Fibroblast of lung (primary cell): ENCODE data around the gene ANKFN1. TPM values are rescaled to one million over a fixed set of nuclear protein-coding genes. Genes with fewer than 3 reads are reported as not detected.

Experiments
- DNase-seq, 2 donors: peaks; one replicate each; pipeline versions ENCODE4 v3.0.0 to v3.0.0-alpha.2; 2010; ENCODE audit warnings: low read depth in 2 of 2
- H2AFZ ChIP-seq: 2 replicates; pipeline ENCODE4 v1.5.1; 2012; ENCODE audit warnings: low read length, control low read depth, inconsistent platforms
- H3K27ac ChIP-seq: 2 replicates; pipeline ENCODE4 v1.5.1; 2011; ENCODE audit warnings: low read length, control low read depth; ENCODE audit not compliant: insufficient read depth
- H3K27me3 ChIP-seq: 2 replicates; pipeline ENCODE4 v1.5.1; 2011; ENCODE audit warnings: mild to moderate bottlenecking, low read length; ENCODE audit not compliant: control insufficient read depth, insufficient read depth
- H3K36me3 ChIP-seq: 2 replicates; pipeline ENCODE4 v1.5.1; 2011; ENCODE audit warnings: low read length; ENCODE audit not compliant: control insufficient read depth, insufficient read depth
- H3K4me1 ChIP-seq: 2 replicates; pipeline ENCODE4 v1.5.1; 2011; ENCODE audit warnings: low read length; ENCODE audit not compliant: control insufficient read depth, insufficient read depth; ENCODE audit errors: extremely low read depth
- H3K4me2 ChIP-seq: 2 replicates; pipeline ENCODE4 v1.5.1; 2011; ENCODE audit warnings: low read length, control low read depth; ENCODE audit not compliant: insufficient read depth; ENCODE audit errors: extremely low read depth
- H3K4me3 ChIP-seq, 4 experiments: fragments of 200-600 bp in 1 of 4; sonication (generic) in 1 of 4; replicated peaks in 1 of 4; 2 replicates each; pipeline ENCODE4 v1.5.1; 2011 to 2016; ENCODE audit warnings: low read length in 4 of 4, low read depth in 3 of 4, mild to moderate bottlenecking in 3 of 4, control low read depth in 2 of 4, inconsistent platforms in 1 of 4, mixed read lengths in 1 of 4; ENCODE audit not compliant: insufficient read depth in 1 of 4; ENCODE audit errors: control extremely low read depth in 1 of 4
- H3K79me2 ChIP-seq: 2 replicates; pipeline ENCODE4 v1.5.1; 2012; ENCODE audit warnings: mild to moderate bottlenecking, low read length, inconsistent platforms; ENCODE audit not compliant: control insufficient read depth, insufficient read depth
- H3K9ac ChIP-seq: 2 replicates; pipeline ENCODE4 v1.5.1; 2011; ENCODE audit warnings: mild to moderate bottlenecking, low read length, control low read depth; ENCODE audit not compliant: insufficient read depth
- H3K9me3 ChIP-seq: 2 replicates; pipeline ENCODE4 v1.5.1; 2012; ENCODE audit warnings: low read depth, low read length; ENCODE audit not compliant: control insufficient read depth, insufficient read depth
- H4K20me1 ChIP-seq: 2 replicates; pipeline ENCODE4 v1.5.1; 2011; ENCODE audit warnings: low read length; ENCODE audit not compliant: control insufficient read depth, insufficient read depth; ENCODE audit errors: extremely low read depth
- CTCF ChIP-seq, 2 donors: IDR thresholded peaks in 1 of 2; conservative IDR thresholded peaks in 1 of 2; 1 replicate in 1 of 2; 2 replicates in 1 of 2; pipeline ENCODE4 v1.5.1; 2011 to 2012; ENCODE audit warnings: low read length in 2 of 2, control low read depth in 1 of 2, inconsistent platforms in 1 of 2, low read depth in 1 of 2, mild to moderate bottlenecking in 1 of 2
- EZH2 ChIP-seq: IDR thresholded peaks from 2 replicates; pipeline ENCODE4 v1.5.1; 2012; ENCODE audit warnings: low read length, control low read depth, mild to moderate bottlenecking; ENCODE audit errors: missing control alignments
- polyA plus RNA-seq, 2 donors: library from polyadenylated mRNA; depleted of rRNA in 1 of 2; stranded (reverse) in 1 of 2; unstranded in 1 of 2; fragments of >200 nt; gene quantifications; 2 replicates each; pipeline ENCODE4 v1.2.1, GENCODE V29; 2011 to 2012; ENCODE audit warnings: missing spikeins in 1 of 2
- total RNA-seq: library from RNA; depleted of rRNA; stranded (reverse); fragments of >200 nt; gene quantifications from 2 replicates; pipeline ENCODE4 v1.2.1, GENCODE V29; 2014

Gene ANKFN1
- total and polyA plus RNA-seq, 2 donors (not counting 1 experiment from before 2014, with no cell fraction given), result 0.19 TPM; not detected in 1

- H3K27me3 ChIP-seq, result no peaks in the 10 kb centered on the region
- no peak overlapping the region for H3K9ac ChIP-seq
- no peak overlapping the region for H2AFZ ChIP-seq
- no peaks in the 10 kb centered on the region for H3K4me1 ChIP-seq
- H3K4me2 ChIP-seq, result no peak overlapping the region
- no peak overlapping the region for H3K27ac ChIP-seq
- H4K20me1 ChIP-seq, result no peaks in the 10 kb centered on the region
- no peak for TF ChIP-seq EZH2
- H3K4me3 ChIP-seq, result no peak overlapping the region
- DNase-seq, result no peak
- H3K36me3 ChIP-seq, result no peaks in the 10 kb centered on the region
- H3K9me3 ChIP-seq, result no peaks in the 10 kb centered on the region
- H3K79me2 ChIP-seq, result no peaks in the 10 kb centered on the region
These were observed 206.2 kb downstream of the ANKFN1 start for GRCh38 chr17:56359518-56359917.

GRCh38 chr17:56367366-56367765 lies 214.1 kb downstream of the ANKFN1 start:
- Histone ChIP-seq H3K9me3 (no peaks in the 10 kb centered on the region), H3K79me2 (no peaks in the 10 kb centered on the region), H3K4me1 (no peaks in the 10 kb centered on the region), H2AFZ (no peak overlapping the region), H3K9ac (no peak overlapping the region), H3K4me2 (no peak overlapping the region), H3K4me3 (no peak overlapping the region), H3K27ac (no peak overlapping the region), H4K20me1 (no peaks in the 10 kb centered on the region), H3K36me3 (no peaks in the 10 kb centered on the region), H3K27me3 (no peaks in the 10 kb centered on the region)
- no peak for DNase-seq
- TF ChIP-seq EZH2 (no peak), CTCF (conservative IDR thresholded peaks at IDR 0.05 in 1 of 2, IDR thresholded peaks at IDR 0.05 in 1 of 2; ENCODE audit: low read depth in 1 of 2, low read length in 2 of 2) (no peak)

- H4K20me1 ChIP-seq, result no peaks in the 10 kb centered on the region
- no peak for DNase-seq
- no peaks in the 10 kb centered on the region for H3K36me3 ChIP-seq
- H3K9ac ChIP-seq, result no peak overlapping the region
- no peaks in the 10 kb centered on the region for H3K9me3 ChIP-seq
- TF ChIP-seq EZH2 (no peak), CTCF (conservative IDR thresholded peaks at IDR 0.05 in 1 of 2, IDR thresholded peaks at IDR 0.05 in 1 of 2; ENCODE audit: low read depth in 1 of 2, low read length in 2 of 2) (no peak)
- H3K4me2 ChIP-seq, result no peak overlapping the region
- H2AFZ ChIP-seq, result no peak overlapping the region
- H3K27me3 ChIP-seq, result no peaks in the 10 kb centered on the region
- no peaks in the 10 kb centered on the region for H3K79me2 ChIP-seq
- H3K4me3 ChIP-seq, result no peak overlapping the region
- H3K27ac ChIP-seq, result no peak overlapping the region
- no peaks in the 10 kb centered on the region for H3K4me1 ChIP-seq
These were observed 220.9 kb downstream of the ANKFN1 start for GRCh38 chr17:56373981-56374833.
